WERI-Rb-1 (cell line): ENCODE results near the gene GJA5.

Experiments
- DNase-seq: peaks from one replicate; pipeline ENCODE4 v3.0.0-alpha.2; 2020
- H3K27ac ChIP-seq: fragments of 250-450 bp; sonication (Bioruptor Pico); 2 replicates; pipeline ENCODE4 v1.5.1; 2020; ENCODE audit warnings: mild to moderate bottlenecking, moderate library complexity
- H3K27me3 ChIP-seq: fragments of 250-450 bp; sonication (Bioruptor Pico); 2 replicates; pipeline ENCODE4 v1.5.1; 2021; ENCODE audit warnings: mild to moderate bottlenecking, low read depth, moderate library complexity; ENCODE audit not compliant: insufficient read depth, severe bottlenecking
- H3K36me3 ChIP-seq: fragments of 250-450 bp; sonication (Bioruptor Pico); 2 replicates; pipeline ENCODE4 v1.5.1; 2020; ENCODE audit warnings: mild to moderate bottlenecking, moderate library complexity
- H3K4me3 ChIP-seq: 2 replicates; pipeline ENCODE4 v1.5.1; 2011; ENCODE audit warnings: low read depth, mild to moderate bottlenecking, control low read depth, low read length
- H3K9me3 ChIP-seq: fragments of 250-450 bp; sonication (Bioruptor Pico); 2 replicates; pipeline ENCODE4 v1.5.1; 2021; ENCODE audit warnings: mild to moderate bottlenecking, moderate library complexity; ENCODE audit not compliant: severe bottlenecking
- TF ChIP-seq, protein P1 (sequence below): IDR thresholded peaks from 2 replicates; pipeline ENCODE4 v1.5.1; 2011; ENCODE audit warnings: low read depth, mild to moderate bottlenecking, control low read depth, inconsistent platforms, low read length

Gene GJA5

DNA sequence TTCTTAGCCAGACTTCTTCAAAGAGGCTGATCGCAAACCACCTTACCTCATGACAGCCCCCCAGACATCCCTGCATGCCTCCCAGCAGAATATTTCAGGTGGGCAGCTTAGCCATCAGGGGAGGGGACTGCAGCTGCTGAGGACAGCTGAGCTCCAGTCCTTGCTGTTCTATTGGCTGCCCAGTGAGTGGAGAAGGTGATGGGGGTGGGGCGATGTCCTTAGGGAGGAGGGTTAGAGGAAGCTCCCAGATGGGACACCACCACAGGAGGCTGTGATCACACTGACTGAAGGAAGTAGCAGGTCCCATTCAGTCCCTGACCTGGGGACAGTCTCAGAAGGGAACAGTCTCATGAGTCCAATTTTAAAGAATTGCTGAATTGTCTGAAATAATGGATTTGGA is 38.3 kb downstream of the GJA5 start:
- Histone ChIP-seq H3K36me3 (no peaks in the 10 kb centered on the region), H3K27ac (no peak overlapping the region), H3K4me3 (no peak overlapping the region), H3K27me3 (peaks cover 4% of the 10 kb centered on the region), H3K9me3 (peaks cover 10% of the 10 kb centered on the region)
- TF ChIP-seq, protein P1, sequence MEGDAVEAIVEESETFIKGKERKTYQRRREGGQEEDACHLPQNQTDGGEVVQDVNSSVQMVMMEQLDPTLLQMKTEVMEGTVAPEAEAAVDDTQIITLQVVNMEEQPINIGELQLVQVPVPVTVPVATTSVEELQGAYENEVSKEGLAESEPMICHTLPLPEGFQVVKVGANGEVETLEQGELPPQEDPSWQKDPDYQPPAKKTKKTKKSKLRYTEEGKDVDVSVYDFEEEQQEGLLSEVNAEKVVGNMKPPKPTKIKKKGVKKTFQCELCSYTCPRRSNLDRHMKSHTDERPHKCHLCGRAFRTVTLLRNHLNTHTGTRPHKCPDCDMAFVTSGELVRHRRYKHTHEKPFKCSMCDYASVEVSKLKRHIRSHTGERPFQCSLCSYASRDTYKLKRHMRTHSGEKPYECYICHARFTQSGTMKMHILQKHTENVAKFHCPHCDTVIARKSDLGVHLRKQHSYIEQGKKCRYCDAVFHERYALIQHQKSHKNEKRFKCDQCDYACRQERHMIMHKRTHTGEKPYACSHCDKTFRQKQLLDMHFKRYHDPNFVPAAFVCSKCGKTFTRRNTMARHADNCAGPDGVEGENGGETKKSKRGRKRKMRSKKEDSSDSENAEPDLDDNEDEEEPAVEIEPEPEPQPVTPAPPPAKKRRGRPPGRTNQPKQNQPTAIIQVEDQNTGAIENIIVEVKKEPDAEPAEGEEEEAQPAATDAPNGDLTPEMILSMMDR = no peak
- DNase-seq = peak; percentile 85

DNA sequence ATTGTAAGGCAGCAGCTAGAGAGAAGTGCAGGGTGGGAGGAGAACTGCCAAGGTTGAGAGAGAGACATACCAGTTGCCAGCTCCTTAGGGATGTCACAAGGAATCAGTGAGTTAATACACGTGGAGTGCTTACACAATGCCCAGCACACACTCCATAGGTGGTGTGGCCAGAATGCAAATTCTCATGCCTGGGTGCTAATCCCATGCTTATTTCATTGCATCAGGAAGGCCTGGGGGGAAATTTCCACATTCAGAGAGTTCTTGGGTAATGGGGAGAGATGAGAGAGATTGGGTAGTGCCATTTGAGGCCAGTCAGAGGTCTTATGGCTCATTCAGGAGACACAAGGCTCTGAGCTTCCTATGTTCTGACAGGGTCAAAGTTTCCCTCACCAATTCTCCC is 38.7 kb downstream of the GJA5 start:
- TF ChIP-seq, protein P1 = no peak
- no peak overlapping the region for H3K4me3 ChIP-seq
- no peak for DNase-seq
- H3K9me3 ChIP-seq = peaks cover 10% of the 10 kb centered on the region
- peaks cover 4% of the 10 kb centered on the region for H3K27me3 ChIP-seq
- H3K36me3 ChIP-seq = no peaks in the 10 kb centered on the region
- H3K27ac ChIP-seq = no peak overlapping the region

DNA sequence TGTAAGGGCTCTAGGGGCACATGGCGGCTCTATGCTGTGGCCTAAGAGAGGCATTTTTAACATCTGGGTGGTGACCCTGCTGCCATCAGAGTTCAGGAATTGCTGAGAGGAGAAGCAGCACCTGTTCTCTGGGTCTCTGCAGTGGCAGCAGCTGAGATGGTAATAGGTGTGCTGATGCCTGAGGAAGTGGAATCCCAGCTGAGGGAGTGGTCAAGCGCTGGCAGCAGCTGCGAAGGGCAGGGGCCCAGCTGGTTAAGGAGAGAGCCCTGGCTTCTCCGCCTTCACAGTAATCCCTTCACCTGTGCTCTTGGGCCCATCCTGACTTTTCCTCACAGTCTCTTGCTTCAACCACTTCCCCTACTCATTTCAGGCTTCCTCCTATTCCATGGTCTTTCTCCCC is 39.8 kb downstream of the GJA5 start:
- DNase-seq = no peak
- Histone ChIP-seq H3K27ac (no peak overlapping the region), H3K4me3 (no peak overlapping the region), H3K27me3 (peaks cover 12% of the 10 kb centered on the region), H3K36me3 (no peaks in the 10 kb centered on the region), H3K9me3 (peaks cover 10% of the 10 kb centered on the region)
- TF ChIP-seq, protein P1 = no peak

DNA sequence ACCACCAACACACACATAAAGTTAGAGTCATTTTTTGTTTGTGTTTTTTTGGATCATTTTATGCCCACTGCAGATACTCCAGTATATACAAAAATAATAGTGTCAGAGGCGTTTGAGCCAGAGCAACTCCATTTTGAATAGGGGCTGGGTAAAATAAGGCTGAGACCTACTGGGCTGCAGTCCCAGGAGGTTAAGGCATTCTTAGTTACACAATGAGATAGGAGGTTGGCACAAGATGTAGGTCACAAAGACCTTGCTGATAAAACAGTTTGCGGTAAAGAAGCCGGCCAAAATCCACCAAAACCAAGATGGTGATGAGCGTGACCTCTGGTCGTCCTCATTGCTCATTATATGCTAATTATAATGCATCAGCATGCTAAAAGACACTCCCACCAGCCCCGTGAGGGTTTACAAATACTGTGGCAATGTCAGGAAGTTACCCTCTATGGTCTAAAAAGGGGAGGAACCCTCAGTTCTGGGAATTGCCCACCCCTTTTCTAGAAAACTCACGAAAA is 40.6 kb downstream of the GJA5 start:
- H3K4me3 ChIP-seq = no peak overlapping the region
- DNase-seq = no peak
- H3K36me3 ChIP-seq = no peaks in the 10 kb centered on the region
- H3K27ac ChIP-seq = no peak overlapping the region
- TF ChIP-seq, protein P1 = no peak
- H3K27me3 ChIP-seq = peaks cover 20% of the 10 kb centered on the region
- H3K9me3 ChIP-seq = peaks cover 10% of the 10 kb centered on the region

DNA sequence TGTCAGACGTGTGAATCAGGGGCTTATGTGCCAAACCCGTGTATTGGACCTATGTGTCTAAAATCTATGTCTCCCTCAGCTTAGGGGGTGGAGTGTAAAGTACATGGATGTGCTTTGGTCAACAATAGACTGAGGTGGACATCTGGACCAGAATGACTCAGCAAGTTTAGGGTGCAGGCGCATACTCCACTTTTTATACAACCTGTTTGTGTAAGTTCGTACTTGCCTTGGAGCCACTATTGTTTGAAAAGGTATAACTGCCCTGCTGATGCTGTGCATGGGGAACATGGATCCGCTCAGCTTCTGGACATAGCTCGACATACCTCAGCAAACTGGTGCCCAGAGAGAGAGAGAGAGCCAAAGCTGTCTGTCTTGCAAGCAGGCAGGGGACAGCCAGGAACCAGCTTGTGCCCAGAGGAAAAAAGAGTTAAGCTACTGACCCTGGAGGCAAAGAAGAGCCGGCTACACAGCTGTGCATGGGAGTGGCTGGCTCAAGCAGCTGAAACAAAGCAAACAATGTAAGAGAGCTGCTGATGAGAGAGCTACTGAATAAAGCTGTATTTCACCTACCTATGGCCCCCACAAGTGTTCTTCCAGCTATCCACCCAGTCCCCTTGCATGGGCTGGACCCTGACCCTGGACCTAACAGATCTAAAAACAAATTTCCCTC is 41.2 kb downstream of the GJA5 start:
- H3K4me3 ChIP-seq = no peak overlapping the region
- DNase-seq = no peak
- peaks cover 26% of the 10 kb centered on the region for H3K27me3 ChIP-seq
- H3K36me3 ChIP-seq = no peaks in the 10 kb centered on the region
- TF ChIP-seq, protein P1 = no peak
- peaks cover 10% of the 10 kb centered on the region for H3K9me3 ChIP-seq
- H3K27ac ChIP-seq = no peak overlapping the region

DNA sequence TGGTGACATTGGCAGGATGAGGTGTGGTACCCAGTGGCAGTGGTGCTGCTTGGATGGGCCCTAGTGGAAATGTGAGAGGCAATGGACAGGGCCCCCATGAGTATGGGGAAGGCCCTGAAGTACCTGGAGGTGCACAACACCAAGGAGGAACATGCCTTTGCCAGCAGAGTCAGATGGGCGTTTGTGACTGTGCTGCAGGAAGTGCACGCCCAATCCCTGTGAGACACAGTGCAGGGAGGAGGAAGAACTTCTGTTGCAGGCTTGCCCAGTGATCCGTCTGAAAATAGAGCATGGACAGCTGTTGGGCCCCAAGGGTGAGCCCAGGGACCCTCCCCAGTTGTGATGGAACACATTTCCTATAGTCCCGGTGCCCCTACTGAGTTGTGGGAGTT is 42.7 kb downstream of the GJA5 start:
- TF ChIP-seq, protein P1 = no peak
- H3K27ac ChIP-seq = no peak overlapping the region
- no peak for DNase-seq
- H3K27me3 ChIP-seq = peaks cover 35% of the 10 kb centered on the region
- peaks cover 10% of the 10 kb centered on the region for H3K9me3 ChIP-seq
- no peak overlapping the region for H3K4me3 ChIP-seq
- no peaks in the 10 kb centered on the region for H3K36me3 ChIP-seq
